HepG2 (cell line): ENCODE results near the gene AS3MT. TPM values are rescaled to one million over a fixed set of nuclear protein-coding genes. Genes with fewer than 3 reads are reported as not detected.

Source experiments
- ETV5 ChIP-seq: IDR thresholded peaks from 2 replicates; pipeline ENCODE4 v1.6.1; 2018; ENCODE audit warnings: missing biosample characterization, missing genetic modification reagents, inconsistent platforms, borderline replicate concordance
- JUNB ChIP-seq: sonication (generic); formaldehyde crosslinking; IDR thresholded peaks from 2 replicates; pipeline ENCODE4 v1.8.0; 2022; ENCODE audit warnings: missing genetic modification reagents, mild to moderate bottlenecking, borderline replicate concordance
- KDM4B ChIP-seq: sonication (generic); formaldehyde crosslinking; IDR thresholded peaks from 2 replicates; pipeline ENCODE4 v1.4.0; 2020; ENCODE audit warnings: missing genetic modification reagents
- MED13 ChIP-seq: sonication (generic); formaldehyde crosslinking; IDR thresholded peaks from 2 replicates; pipeline ENCODE4 v1.5.0; 2020; ENCODE audit warnings: missing genetic modification reagents
- ONECUT2 ChIP-seq: sonication (generic); formaldehyde crosslinking; IDR thresholded peaks from 2 replicates; pipeline ENCODE4 v1.4.0; 2020; ENCODE audit warnings: missing genetic modification reagents
- PLRG1 ChIP-seq: fragments of 450-650 bp; conservative IDR thresholded peaks from 2 replicates; pipeline ENCODE4 v1.6.1; 2016
- SMYD3 ChIP-seq: sonication (generic); formaldehyde crosslinking; IDR thresholded peaks from 2 replicates; pipeline ENCODE4 v1.8.1; 2023; ENCODE audit warnings: mild to moderate bottlenecking, missing genetic modification reagents
- ZNF446 ChIP-seq: sonication (generic); formaldehyde crosslinking; IDR thresholded peaks from 2 replicates; pipeline ENCODE4 v1.5.0; 2020; ENCODE audit warnings: mild to moderate bottlenecking, missing genetic modification reagents
- ZNF615 ChIP-seq: sonication (generic); formaldehyde crosslinking; IDR thresholded peaks from 2 replicates; pipeline ENCODE4 v1.5.0; 2020; ENCODE audit warnings: mild to moderate bottlenecking, missing genetic modification reagents, borderline replicate concordance
- ZNF788 ChIP-seq: sonication (generic); formaldehyde crosslinking; IDR thresholded peaks from 2 replicates; pipeline ENCODE4 v1.5.0; 2020; ENCODE audit warnings: mild to moderate bottlenecking, missing genetic modification reagents, borderline replicate concordance
- polyA plus RNA-seq, 8 experiments: library from polyadenylated mRNA; depleted of rRNA in 3 of 8; stranded (reverse) in 7 of 8; unstranded in 1 of 8; fragments of >200 nt; fragmentation: Illumina TruSeq in 4 of 8; extraction: Trizol in 4 of 8; gene quantifications; 2 replicates each; pipeline versions ENCODE4 v1.2.1 to v1.2.3, GENCODE V29; 2011 to 2016; ENCODE audit warnings: low read depth in 4 of 8, missing spikeins in 1 of 8, mixed read lengths in 1 of 8; ENCODE audit not compliant: insufficient read depth in 1 of 8
- total RNA-seq, 5 experiments: library from RNA; depleted of rRNA; stranded (reverse); fragments of >200 nt; fragmentation: Illumina TruSeq; extraction: Trizol; gene quantifications; 2 replicates each; pipeline ENCODE4 v1.2.3, GENCODE V29; 2016; ENCODE audit warnings: low read depth in 1 of 5
- TF ChIP-seq, protein P1 (sequence below): sonication (generic); formaldehyde crosslinking; IDR thresholded peaks from 2 replicates; pipeline ENCODE4 v1.4.0; 2020; ENCODE audit warnings: missing genetic modification reagents
- TF ChIP-seq, protein P2 (sequence below): sonication (generic); formaldehyde crosslinking; IDR thresholded peaks from 2 replicates; pipeline ENCODE4 v1.4.0; 2020; ENCODE audit warnings: mild to moderate bottlenecking, missing genetic modification reagents
- TF ChIP-seq, protein P3 (sequence below): fragments of 450-650 bp; IDR thresholded peaks from 2 replicates; pipeline ENCODE4 v1.6.1; 2016

Gene AS3MT
- total and polyA plus RNA-seq, 2 of the 13 experiments (the other 11 are each of a cell fraction or from before 2014, with no cell fraction given), result 8.7 to 17.4 TPM

DNA sequence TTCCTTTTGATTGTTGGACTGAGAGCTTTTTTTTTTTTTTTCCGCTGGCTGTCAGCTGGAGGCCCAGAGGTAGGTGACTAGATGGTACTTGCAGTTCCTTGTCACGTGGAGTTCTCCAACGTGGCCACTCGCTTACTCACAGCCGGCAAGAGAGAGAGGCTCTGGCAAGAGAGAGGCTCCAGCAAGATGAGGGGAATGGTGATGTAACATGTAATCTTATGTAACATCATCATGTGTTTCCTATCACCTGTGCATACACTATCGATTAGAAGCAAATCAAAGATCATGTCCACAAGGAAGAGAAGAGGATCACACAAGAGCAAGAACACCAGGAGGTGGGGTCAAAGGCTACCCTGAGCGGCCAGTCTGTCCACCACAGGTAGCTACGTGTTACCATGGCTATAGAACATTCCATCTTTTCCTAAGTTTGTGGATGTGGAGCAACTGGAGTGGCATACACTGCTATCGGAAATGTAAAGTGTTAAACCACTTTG, 19.2 kb upstream of the AS3MT start (continued):
- TF ChIP-seq, protein P1, sequence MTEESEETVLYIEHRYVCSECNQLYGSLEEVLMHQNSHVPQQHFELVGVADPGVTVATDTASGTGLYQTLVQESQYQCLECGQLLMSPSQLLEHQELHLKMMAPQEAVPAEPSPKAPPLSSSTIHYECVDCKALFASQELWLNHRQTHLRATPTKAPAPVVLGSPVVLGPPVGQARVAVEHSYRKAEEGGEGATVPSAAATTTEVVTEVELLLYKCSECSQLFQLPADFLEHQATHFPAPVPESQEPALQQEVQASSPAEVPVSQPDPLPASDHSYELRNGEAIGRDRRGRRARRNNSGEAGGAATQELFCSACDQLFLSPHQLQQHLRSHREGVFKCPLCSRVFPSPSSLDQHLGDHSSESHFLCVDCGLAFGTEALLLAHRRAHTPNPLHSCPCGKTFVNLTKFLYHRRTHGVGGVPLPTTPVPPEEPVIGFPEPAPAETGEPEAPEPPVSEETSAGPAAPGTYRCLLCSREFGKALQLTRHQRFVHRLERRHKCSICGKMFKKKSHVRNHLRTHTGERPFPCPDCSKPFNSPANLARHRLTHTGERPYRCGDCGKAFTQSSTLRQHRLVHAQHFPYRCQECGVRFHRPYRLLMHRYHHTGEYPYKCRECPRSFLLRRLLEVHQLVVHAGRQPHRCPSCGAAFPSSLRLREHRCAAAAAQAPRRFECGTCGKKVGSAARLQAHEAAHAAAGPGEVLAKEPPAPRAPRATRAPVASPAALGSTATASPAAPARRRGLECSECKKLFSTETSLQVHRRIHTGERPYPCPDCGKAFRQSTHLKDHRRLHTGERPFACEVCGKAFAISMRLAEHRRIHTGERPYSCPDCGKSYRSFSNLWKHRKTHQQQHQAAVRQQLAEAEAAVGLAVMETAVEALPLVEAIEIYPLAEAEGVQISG, result peak; percentile 83
- TF ChIP-seq MED13, result no peak
- TF ChIP-seq, protein P2, sequence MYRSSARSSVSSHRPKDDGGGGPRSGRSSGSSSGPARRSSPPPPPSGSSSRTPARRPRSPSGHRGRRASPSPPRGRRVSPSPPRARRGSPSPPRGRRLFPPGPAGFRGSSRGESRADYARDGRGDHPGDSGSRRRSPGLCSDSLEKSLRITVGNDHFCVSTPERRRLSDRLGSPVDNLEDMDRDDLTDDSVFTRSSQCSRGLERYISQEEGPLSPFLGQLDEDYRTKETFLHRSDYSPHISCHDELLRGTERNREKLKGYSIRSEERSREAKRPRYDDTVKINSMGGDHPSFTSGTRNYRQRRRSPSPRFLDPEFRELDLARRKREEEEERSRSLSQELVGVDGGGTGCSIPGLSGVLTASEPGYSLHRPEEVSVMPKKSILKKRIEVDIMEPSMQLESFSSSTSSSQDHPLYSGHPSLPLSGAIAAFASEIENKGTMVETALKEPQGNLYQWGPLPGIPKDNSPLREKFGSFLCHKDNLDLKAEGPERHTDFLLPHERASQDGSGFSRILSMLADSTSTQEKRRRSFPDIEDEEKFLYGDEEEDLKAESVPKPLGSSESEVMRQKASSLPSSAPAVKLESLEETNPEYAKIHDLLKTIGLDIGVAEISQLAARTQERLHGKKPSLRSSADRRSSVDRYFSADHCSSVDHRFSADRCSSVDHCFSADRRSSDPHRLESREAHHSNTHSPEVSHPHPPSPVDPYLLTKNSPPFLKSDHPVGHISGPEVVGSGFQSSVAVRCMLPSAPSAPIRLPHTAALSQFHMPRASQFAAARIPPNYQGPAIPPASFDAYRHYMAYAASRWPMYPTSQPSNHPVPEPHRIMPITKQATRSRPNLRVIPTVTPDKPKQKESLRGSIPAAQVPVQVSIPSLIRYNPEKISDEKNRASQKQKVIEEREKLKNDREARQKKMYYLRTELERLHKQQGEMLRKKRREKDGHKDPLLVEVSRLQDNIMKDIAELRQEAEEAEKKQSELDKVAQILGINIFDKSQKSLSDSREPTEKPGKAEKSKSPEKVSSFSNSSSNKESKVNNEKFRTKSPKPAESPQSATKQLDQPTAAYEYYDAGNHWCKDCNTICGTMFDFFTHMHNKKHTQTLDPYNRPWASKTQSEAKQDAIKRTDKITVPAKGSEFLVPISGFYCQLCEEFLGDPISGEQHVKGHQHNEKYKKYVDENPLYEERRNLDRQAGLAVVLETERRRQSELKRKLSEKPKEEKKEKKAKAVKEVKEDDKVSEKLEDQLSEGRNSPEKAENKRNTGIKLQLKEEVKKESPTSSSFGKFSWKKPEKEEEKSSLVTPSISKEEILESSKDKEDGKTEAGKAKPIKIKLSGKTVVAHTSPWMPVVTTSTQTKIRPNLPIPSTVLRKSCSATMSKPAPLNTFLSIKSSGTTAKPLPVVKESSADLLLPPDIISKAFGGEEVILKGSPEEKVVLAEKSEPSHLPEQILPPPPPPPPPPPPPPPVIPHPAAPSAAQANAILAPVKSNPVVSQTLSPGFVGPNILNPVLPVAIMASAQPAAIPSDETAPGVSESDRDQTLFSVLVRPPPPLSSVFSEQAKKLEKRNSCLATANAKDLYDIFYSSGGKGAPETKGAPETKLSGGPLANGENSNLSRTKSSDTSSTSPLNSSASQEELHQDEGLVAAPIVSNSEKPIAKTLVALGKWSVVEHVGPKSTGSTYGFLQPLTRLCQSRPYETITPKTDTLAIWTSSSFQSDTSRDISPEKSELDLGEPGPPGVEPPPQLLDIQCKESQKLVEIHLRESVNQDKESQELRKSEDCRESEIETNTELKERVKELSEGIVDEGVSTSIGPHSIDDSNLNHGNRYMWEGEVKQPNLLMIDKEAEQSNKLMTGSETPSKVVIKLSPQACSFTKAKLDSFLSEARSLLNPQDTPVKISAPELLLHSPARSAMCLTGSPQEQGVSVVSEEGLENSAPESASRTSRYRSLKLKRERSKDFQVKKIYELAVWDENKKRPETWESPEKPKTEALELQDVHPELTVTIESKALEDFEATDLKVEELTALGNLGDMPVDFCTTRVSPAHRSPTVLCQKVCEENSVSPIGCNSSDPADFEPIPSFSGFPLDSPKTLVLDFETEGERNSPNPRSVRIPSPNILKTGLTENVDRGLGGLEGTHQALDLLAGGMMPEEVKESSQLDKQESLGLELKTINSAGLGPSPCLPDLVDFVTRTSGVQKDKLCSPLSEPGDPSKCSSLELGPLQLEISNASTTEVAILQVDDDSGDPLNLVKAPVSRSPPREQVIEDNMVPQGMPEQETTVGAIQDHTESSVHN, result no peak
- peak; percentile 64; the same call in 1 of the 2 replicates for TF ChIP-seq ZNF788
- peak; percentile 97 for TF ChIP-seq ONECUT2 (CRISPR knock-in tag)
- TF ChIP-seq ETV5, result peak; percentile 82; the same call in 1 of the 2 replicates
- TF ChIP-seq KDM4B (CRISPR knock-in tag), result peak; percentile 74; the same call in 1 of the 2 replicates
- 0 out of 2 replicates have a peak, but pooled peaks have one; percentile 59 for TF ChIP-seq ZNF615 (CRISPR knock-in tag)
- TF ChIP-seq ZNF446 (CRISPR knock-in tag), result no peak
- TF ChIP-seq JUNB (CRISPR knock-in tag), result 0 out of 2 replicates have a peak, but pooled peaks have one; percentile 34
- TF ChIP-seq PLRG1, result no peak
- TF ChIP-seq, protein P3, sequence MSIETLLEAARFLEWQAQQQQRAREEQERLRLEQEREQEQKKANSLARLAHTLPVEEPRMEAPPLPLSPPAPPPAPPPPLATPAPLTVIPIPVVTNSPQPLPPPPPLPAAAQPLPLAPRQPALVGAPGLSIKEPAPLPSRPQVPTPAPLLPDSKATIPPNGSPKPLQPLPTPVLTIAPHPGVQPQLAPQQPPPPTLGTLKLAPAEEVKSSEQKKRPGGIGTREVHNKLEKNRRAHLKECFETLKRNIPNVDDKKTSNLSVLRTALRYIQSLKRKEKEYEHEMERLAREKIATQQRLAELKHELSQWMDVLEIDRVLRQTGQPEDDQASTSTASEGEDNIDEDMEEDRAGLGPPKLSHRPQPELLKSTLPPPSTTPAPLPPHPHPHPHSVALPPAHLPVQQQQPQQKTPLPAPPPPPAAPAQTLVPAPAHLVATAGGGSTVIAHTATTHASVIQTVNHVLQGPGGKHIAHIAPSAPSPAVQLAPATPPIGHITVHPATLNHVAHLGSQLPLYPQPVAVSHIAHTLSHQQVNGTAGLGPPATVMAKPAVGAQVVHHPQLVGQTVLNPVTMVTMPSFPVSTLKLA, result peak; percentile 85
- TF ChIP-seq SMYD3 (CRISPR knock-in tag), result peak; percentile 67; the same call in 1 of the 2 replicates
